Stimulated activated CD8-positive, alpha-beta memory T cell treated with anti-CD3 and anti-CD28 coated beads, Interleukin-4, amount 100 ng/mL, for 24 hours (primary cell): ENCODE results near the gene ERMARD.
"Not testable (repeated sequence)": the region's sequence is repeated elsewhere in the genome, so short reads cannot be mapped to it uniquely, and the experiment has no call there.

Experiments used
- DNase-seq: peaks from one replicate; pipeline ENCODE4 v3.0.0-alpha.2; 2020; ENCODE audit warnings: low read depth

The ERMARD gene

GRCh38 chr6:169738204-169738975, 13.0 kb upstream of the ERMARD start:
- DNase-seq = no peak

DNA sequence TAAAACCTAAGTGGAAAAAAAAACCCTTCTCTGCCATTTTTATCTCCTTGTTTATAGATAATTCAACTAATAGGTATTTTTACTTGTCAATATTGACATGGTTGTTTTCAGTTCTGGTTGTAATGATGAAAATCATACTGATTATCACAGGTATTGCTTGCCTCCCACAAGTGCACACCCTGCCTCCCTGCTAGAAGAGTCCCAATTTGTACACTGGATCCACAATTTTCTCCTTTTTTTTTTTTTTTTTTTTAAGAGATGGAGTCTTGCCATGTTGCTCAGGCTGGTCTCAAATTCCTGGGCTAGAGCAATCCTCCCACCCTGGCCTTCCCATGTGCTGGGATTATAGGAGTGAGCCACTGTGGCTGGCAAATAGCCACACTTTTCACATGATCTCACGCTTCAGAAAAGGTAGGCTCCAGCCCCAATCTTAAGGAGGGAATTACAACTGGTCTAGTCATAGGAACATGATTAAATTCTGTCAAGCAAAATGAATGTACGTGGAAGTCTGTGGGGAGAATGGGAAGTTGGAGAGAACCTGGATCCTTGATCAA, 12.4 kb upstream of the ERMARD start:
- DNase-seq = no peak

DNA sequence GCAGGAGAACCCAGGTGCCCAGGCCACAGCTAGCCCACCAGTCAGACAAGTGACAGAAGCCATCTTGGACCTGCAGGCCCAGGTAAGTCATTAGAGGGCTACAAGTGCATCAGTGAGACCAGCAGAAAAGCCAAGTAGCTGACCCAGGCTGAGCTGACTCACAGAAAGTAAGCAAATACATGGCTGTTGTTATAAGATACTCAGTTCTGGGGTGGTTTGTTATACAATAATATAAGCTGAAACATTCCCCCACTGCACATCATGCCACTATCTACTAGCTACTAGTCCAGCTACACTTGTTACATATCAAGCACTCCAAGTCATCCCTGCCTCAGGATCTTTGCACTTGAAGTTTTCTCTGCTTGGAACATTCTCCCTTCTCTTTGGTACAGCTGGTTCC, 10.1 kb upstream of the ERMARD start:
- no peak for DNase-seq

DNA sequence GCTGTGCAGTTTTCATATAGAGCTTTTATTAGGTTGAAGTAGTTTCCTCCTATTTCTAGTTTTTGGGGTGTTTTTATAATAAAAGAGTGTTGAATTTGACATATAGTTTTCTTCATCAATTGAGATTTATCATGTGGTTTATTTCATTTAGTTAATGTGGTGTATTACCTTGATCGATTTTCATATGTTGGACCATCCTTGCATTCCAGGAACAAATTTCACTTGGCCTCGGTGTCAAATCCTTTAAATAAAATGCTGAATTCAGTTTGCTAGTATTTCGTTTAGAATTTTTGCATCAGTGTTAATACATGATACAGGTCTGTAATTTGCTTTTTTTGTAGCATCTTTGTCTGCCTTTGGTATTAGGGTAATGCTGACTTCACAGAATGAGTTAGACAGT, 6.0 kb upstream of the ERMARD start:
- DNase-seq = no peak

DNA sequence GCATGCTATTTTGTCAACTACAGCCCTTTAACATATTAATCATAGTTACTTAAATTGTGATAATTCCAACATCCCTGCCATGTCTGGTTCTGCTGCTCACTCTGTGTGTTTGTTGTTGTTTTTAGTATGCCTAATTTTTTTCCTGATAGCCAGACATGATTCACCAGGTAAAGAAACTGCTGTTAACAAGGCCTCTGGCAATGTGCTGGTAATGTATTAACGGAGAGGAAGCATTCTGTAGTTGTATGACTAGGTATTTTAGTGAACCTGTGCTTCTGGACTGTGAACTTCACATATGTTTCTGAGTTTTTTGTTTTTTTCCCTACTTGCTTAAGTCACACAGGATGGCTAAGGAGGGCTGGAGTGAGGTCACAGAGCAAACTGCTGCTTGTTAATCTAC, 4.9 kb upstream of the ERMARD start:
- no peak for DNase-seq

GRCh38 chr6:169752074-169752623, 727 bp downstream of the ERMARD start:
- DNase-seq = no peak

- DNase-seq = no peak
These were observed 3.7 kb downstream of the ERMARD start for GRCh38 chr6:169755162-169755561.

- DNase-seq = no peak
These were observed 11.9 kb downstream of the ERMARD start for GRCh38 chr6:169763308-169763707.

DNA sequence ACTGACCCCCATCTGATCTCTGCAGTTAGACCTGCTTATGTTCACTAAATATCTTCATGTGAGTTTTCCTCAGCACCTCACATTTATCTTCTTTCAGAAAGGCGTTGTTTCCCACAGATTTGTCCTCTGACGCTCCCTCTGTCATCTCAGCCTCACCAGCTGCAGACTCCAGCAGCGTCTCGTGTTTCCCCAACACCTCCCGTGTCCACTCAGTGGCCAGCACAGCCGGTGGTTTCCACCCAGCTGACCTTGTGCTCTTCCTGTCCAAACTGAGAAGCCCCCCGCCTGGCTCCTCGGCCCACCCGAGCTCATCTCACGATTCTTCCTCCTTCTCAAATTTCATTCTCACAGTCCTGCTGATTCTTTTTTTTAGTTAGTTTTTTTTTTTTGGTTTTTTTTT, 12.5 kb downstream of the ERMARD start:
- no peak for DNase-seq

DNA sequence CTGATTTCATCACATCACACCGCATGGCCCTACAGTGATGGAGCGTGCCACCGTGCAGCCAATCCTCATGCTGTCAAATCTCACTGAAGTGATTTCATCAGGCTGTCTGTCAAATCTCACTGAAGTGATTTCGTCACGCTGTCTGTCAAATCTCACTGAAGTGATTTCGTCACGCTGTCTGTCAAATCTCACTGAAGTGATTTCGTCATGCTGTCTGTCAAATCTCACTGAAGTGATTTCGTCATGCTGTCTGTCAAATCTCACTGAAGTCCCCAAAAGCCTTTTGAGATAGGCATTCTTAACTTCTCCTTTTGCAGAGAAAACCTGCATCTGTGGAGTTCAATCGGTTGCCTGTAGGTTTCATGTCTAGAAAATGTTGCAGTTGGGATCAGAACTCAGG, 14.4 kb downstream of the ERMARD start:
- not testable (repeated sequence) for DNase-seq

DNA sequence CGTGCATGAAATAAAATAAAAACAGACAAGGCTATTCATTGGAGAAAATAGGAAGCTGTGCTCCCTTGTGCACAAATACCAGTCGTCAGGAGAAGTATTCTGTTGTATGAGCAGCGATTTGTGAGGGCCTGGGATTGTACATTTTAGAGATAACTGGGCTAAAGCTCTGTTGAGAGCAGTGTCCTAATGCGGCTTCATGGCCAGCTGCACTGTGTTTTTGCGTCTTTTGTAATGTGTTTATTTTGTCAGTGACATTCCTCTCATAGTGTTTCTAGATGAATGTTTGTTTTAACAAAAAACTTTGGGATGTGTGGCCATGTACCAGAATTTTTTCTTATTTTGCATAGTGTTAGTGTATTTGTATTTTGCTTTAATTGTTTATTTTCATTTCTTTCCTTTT, 14.8 kb downstream of the ERMARD start:
- DNase-seq = no peak

GRCh38 chr6:169766921-169767736, 15.7 kb downstream of the ERMARD start:
- no peak for DNase-seq

DNA sequence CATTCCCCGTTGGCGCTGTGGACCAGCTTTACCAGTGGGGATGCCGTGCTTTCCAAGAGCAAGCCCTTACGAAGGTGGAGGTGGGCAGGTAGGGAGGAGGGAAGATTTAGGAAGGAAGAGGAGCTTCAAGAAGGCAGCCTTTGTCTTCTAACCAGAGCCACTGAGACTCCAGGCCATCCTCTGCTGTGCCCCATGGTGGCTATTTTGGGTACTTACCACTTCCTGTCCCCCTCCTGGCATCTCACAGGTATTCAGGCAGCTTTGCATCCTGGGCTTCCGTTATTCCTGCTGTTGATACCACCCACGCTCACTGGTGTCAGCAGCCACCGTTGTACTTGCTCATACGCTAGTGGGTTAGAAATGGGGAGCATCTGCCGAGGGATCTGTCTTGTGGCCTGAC, 22.9 kb downstream of the ERMARD start:
- DNase-seq = no peak

GRCh38 chr6:169775321-169775720, 23.9 kb downstream of the ERMARD start:
- DNase-seq = no peak

- DNase-seq = no peak
These were observed 25.0 kb downstream of the ERMARD start for GRCh38 chr6:169776379-169776778.

GRCh38 chr6:169777896-169778295, 26.5 kb downstream of the ERMARD start:
- DNase-seq = no peak

GRCh38 chr6:169778646-169779045, 27.2 kb downstream of the ERMARD start:
- DNase-seq = no peak

DNA sequence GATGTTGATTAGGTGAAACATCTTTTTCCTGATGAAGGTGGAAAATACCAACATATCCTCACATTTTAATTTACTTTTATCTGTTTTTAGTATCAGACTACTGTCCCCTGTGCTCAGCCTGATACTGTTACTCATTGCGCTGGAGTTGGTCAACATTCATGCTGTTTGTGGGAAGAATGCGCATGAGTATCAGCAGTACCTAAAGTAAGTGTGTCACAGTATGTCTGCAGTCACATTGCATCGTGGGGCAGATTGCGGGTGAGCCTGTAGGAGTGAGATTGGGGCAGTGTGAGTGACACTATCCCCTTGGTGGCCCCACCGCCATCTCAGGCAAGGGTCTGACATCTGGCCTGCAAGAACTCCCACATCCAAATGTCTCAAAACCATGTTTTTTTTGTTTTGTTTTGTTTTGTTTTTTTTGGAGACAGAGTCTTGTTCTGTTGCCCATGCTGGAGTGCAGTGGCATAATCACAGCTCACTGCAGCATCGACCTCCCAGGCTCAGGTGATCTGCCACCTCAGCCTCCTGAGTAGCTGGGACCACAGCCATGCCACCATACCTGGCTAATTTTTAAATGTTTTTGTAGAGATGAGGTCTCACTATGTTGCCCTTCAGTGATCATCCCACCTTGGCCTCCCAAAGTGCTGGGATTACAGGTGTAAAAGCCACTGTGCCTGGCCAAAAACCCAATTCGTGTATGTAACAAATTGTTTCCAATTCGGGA, 27.8 kb downstream of the ERMARD start:
- no peak for DNase-seq

GRCh38 chr6:169779896-169780295, 28.5 kb downstream of the ERMARD start:
- DNase-seq = no peak

DNA sequence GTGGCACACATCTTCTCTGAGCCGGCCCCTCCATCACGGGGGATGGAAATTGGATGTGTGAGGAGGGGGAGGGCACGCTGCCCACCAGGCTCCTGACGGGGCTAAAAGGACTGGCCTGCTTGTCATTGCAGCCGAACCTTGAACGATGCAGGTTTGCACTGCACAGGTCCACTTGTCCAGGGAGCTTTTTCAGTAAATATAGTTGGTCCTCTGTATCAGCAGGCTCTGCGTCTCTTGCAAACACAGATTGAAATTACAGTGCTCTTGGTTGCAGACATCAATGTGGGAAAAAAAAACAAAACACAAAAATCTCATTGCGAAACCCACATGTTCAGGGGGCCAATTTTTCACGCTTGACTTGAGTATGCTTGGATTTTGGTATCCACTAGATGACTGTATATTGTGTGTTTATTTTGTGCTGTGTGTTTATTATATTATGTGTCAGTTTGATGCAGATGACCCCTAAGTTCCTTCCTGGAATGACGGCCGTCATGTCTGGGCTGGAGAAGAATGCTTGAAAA, 29.2 kb downstream of the ERMARD start:
- no peak for DNase-seq

DNA sequence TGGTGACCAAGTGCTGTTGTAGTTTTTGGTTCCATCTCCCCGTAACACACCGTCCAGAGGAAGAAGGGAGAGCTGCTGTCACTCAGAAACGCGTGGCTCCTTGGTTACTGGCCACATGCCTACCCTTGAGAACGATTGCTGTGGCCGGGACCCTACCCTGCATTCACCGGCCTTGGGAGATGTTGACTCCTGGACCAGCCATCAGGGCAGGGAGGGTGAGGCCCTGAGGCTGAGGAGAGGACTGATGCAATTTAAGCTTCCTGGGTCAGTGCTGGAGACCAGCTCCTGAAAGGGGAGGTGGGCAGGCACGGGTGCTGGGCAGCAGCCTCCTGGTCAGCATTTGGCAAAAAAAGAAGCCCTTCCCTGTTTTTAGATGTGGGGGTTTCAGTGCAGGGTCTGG, 31.5 kb downstream of the ERMARD start:
- no peak for DNase-seq

DNA sequence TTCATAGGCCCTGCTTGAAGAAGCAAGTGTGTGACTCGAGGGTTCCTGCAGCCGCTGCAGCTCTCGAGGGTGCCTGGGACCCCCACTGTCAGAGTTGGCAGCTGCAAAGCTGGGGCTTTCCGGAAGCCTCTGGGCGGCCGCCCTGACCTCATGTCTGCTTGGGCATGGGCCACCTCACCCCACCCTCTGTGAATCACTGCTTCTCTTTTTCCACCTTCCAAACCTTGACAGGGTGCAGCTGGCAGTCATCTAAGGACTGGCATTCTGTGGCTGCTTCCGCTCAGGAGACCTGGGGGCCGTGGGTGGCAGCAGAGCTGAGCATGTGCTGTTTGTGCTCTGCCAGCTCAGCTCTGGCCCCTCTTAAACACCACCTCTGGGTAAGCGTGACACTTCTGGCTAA, 32.0 kb downstream of the ERMARD start:
- DNase-seq = no peak
